Stimulated activated CD4-positive, alpha-beta T cell treated with anti-CD3 and anti-CD28 coated beads, Interleukin-4, amount 100 ng/mL, for 24 hours (primary cell): ENCODE data around the gene TM2D1.
A peak's percentile ranks its signal among the peaks of the same experiment; 100 is the strongest.

ENCODE experiments used
- DNase-seq: peaks from one replicate; pipeline ENCODE4 v3.0.0-alpha.2; 2020

The TM2D1 gene

DNA sequence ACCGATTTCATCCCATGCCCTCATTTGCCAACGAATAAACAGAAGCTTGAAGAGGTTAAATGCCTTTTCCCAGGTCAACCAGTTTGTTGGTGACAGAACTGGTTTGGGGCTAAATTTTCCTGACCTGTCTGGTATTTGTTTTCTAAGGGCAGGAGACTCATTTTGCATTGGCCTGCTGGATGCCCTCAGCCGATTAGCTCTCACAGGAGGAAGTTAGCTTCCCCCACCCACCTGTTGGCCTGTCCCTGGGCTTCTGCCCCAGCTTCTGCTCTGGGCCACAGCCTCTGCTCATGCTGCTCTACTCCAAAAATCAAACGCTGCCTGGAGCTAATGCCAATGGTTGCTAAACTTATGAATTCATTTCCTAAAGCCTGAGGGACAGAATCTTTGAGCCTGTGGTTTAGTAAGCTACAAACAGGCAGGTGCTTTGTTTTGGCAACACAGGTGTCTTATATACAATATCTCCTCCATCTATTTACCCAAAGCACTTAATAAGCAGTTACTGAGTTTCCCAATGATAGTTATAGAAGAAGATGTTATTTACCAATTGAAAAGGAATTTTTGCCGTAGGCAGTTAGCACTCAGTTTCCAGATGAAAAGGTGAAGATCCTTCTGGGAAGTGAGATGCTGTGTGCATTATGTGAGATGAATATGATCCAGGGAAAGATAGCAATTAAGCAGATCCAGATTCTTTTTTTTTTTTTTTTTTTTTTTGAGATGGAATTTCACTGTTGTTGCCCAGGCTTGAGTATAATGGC lies 82.3 kb downstream of the TM2D1 start:
- no peak for DNase-seq

DNA sequence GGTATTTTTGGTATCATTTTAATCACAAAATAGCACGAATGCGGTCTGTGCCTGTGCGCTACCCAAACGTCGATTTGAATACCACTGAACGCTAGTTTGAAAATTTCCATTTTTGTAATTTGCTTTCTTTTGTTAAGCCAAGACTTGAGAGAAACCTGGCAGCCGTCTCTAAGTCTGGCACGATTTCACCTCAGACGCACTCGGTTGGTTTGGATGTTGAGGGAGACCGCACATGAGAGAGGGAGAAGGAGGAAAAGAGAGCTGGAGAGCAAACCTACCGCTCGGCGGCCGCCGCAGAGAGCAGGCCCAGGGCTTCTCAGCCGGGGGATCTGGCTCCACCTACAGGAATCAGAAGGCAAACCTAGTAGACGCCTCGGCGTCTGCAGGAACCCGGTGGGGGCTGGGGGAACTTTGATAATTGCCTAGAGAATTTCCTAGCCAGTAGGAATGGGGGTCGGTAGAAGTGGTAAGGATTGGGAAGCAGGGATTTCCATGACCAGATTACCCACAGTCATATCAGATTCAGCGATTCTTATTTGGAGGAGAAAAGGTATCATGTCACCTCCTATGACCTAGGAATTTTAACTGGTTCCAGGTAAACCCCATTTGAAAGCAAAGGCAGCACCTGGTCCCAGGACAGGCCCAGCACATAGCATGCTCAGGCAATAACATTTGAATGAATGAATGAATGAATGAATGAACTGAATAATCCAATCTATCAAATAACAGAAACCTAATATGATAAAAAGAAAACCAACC lies 83.2 kb downstream of the TM2D1 start:
- DNase-seq = peak; percentile 59

DNA sequence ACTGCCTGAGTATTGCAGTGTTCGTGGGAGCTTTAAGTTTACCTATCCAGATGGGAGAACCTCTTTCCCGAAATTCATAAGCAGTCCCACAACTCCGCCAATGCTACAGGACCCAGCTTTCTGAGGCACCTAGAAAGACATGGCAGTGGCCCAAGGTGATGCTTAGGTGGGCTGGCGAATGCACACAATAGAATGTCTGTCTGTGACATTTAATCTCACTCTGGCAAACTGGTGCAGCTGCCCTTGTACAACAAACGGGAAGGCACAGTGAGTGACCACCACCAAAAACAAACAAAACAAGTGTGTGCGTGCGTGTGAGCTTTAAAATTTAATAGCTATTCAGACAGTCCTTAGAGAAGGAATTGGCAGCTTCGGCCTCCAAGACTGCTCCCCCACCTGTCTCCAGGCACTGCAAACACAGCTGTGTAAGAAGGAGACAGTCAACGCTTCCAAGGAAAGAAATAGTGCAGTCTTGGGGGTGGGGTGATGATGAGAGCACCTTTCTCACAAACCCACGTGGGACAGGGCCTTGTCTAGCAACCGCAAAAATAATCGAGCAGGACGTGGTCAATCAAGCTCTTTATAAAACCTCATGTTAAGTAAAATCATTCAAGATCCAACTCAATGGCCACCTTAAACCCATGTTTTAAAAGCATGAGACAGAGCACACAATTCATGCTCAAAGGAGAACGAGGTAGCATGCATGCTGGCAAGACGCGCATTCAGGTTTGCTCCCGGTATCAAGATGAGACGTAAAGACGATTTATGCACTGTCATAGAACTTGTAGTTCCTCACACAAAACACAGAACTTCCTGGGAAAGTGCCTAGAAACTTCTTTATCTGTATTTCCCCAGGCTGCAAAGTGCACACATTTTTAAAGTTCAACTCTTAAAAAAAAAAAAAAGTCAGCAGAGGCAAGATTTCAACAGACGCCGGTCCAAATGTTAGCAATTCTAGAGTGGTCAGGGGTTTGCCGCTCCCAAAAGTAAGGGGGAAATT lies 84.1 kb downstream of the TM2D1 start:
- DNase-seq = no peak

DNA sequence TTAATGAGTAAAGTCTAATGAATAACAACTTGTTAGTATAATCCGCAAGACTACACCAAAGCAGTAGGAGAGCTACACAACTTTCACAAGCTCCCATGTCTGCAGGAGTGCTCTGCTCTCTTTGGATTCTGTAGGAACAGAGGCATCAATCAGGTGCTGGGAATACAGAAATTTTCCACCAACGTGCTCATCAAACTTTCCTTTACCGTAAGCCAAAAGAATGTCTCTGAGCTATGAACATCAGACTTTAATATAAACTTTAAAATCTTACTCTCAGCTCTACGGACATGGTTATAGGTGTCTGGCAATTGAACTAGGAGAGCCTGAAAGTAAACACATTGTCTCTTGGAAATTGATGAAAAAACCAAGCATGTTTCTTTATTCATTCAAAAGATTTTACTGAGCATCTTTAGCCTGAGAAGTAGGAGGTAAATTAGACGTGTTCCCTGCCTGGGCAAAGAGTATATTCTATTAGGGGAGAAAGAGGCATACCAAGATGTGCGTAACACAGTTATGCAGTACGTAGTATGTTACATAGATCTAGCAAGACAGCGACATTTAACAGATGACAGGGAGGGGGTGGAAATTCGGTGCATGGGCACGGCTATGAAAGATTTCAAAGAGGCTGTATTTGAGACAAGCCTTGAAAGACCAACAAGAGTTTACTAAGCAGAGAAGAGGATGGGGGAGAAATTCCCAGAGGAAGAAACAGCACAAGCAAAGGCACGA lies 85.2 kb downstream of the TM2D1 start:
- no peak for DNase-seq

DNA sequence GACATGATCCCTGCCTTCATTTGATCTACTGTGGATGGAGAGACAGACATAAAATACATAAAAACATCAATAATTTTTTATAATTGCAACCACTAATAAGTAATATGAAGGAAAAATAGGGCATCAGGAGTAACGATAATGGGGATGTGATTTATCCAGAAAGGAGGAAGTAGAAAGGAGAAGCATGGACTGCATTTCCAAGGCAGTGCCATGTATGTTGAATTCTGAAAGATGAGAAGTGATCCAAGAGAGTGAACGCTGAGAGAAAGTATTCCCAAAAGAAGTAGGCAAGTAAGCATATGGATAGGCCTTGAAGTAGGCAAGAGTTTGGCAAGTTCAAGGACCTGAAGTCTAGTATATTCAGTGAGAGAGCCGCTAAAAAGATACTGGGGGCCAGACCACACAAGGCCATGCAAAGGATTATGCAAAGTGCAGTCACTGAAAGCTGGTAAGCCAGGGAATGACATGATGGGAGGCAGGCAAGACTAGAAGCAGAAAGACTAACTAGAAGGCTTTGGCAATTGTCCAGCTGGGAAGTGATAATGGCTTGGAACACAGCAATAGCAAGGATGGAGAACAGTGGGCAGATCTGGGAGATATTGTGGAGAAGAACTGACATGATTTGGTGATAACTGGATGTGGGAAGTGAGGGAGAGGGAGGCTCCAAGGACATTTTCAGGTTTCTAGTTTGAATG lies 85.9 kb downstream of the TM2D1 start:
- DNase-seq = no peak

DNA sequence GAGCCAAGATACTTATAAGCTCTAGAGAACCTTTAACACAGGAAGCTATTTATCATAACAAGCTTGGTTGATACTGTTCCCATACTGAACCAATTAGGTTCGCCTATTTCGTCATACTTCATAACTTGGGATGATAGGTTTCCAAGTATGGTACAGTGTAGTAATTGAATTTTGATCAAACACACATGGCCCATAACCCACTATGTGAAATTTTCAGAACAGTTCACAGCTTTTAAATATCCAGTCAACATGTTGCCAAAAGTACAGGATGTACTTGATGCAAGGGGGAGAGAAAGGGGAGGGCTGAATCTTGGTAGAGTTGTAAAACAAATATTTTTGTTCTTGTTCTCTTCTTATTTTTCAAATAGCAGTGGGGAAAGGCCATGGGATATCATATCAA lies 86.6 kb downstream of the TM2D1 start:
- DNase-seq = no peak

DNA sequence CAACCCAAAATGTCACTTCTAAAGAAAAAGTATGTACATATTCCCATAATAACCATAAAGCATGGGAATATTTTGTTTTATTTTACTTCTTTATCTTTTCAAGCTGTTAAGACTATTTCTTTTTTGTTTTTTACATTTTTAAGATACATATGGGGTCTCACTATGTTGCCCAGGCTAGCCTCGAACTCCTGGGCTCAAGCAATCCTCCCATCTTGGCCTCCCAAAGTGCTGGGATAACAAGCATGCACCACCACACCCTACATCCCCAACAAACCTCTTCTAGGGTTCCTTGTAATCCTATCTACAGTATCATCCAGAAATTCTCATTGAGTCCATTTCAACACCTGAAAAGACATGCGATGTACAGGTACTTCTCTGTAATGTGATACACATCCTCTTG lies 87.5 kb downstream of the TM2D1 start:
- DNase-seq = no peak

DNA sequence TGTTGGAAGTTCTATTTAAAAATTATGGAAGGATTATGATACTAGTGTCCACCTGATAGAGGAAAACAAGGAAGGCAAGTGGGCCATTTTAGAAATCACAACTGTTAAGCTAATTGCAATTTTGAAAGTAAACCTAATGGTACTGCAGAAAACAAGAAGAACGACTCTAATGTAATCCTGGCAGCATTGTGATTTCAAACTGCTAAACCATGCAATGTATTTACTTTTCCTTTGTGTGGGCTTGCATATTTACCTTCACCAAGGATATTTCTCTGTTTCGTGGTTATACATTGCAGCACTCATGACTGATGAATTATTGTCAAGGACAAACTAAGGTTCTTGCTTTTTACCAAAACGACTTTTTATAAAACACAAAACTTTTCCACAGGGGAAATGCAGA lies 88.1 kb downstream of the TM2D1 start:
- DNase-seq = no peak

DNA sequence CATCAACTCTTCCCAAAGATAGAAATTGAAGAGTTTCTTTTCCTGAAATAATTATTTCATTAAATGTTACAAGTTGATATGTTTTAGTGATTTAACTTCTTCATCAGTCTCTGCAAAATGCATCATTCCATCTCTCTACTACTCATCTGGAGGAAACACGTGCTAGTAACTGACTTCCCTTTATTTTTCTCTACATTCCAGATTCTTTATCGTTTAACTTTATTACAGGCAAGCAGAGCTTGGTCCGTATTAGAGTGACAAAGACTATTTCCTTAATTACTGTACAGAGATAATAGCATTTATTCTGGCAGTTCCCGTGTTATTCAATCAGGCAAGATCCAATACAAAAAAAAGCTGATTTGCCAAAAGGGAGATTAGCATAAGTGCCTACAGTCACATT lies 88.6 kb downstream of the TM2D1 start:
- no peak for DNase-seq

DNA sequence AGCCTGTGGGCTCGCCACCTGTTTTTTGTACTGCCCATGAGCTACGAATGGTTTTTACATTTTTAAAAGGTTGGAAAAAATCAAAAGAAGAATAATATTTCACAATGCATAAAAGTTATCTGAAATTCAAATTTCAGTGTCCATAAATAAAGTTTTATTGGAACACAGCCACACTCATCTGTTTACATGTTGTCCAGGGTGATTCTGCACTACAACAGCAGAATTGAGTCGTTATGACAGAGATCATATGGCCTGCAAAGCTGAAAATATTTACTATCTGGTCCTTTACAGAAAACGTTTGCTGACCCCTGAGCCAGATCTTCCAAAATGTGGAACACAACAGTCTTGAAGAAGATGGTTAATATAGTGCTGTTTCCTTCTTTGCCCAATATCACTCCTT lies 89.4 kb downstream of the TM2D1 start:
- DNase-seq = no peak

DNA sequence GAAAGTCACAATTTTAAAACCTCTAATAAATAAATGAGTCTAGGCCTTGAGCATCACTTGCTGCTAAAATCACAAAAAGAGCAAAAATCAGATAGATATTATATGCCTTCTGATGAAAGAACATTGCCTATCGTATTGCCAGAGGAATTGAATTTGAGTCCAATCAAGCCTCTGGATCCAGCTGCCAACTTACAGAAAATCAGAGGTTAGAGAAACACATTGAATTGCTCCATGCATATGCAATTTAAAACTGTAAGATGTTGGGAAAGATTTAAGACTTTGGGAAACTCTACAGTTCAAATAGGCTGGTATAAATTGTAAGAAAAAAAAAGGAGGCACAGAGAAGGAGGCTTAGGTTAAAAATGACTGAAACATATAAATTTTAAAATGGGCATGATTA lies 93.5 kb downstream of the TM2D1 start:
- DNase-seq = no peak
